GM12801 (cell line): ENCODE results near the gene RMDN3.

Experiments
- TF ChIP-seq, protein P1 (sequence below): IDR thresholded peaks from one replicate; pipeline ENCODE4 v1.5.1; 2011; ENCODE audit warnings: control low read depth; ENCODE audit not compliant: insufficient read length; ENCODE audit errors: extremely low read depth

The RMDN3 gene

DNA sequence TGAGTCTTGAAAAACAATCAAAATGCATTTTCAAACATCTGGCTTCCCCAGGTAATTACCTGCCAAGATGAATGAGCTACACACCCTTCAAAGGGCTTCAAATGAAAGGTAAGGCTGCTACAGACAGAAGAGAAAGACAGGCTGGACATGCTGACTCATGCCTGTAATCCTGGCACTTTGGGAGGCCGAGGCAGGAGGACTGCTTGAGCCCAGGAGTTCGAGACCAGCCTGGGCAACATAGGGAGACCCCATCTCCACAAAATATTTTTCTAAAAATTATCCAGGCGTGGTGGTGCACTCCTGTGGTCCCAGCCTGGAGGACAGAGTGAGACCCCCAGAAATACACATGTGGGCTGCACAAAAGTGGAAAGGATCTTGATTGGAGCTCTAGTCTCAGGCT is 37.3 kb upstream of the RMDN3 start:
- TF ChIP-seq, protein P1, sequence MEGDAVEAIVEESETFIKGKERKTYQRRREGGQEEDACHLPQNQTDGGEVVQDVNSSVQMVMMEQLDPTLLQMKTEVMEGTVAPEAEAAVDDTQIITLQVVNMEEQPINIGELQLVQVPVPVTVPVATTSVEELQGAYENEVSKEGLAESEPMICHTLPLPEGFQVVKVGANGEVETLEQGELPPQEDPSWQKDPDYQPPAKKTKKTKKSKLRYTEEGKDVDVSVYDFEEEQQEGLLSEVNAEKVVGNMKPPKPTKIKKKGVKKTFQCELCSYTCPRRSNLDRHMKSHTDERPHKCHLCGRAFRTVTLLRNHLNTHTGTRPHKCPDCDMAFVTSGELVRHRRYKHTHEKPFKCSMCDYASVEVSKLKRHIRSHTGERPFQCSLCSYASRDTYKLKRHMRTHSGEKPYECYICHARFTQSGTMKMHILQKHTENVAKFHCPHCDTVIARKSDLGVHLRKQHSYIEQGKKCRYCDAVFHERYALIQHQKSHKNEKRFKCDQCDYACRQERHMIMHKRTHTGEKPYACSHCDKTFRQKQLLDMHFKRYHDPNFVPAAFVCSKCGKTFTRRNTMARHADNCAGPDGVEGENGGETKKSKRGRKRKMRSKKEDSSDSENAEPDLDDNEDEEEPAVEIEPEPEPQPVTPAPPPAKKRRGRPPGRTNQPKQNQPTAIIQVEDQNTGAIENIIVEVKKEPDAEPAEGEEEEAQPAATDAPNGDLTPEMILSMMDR, result no peak

DNA sequence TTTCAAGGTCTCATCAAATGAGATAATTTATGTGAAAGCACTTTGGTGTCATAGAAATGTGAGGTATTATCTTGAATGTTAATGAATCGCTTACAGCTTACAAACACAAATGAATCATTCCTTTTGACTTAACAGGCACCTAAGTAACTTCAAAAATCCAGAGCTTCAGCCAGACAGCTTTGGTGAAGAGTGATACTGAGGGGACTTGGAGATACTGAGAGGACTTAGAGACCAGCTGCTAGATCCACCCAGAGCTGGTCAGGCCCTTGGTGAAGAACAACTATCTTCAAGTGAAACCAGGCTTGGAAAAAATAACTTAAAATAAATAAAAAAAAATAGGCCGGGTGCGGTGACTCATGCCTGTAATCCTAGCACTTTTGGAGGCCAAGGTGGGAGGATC is 35.7 kb upstream of the RMDN3 start:
- TF ChIP-seq, protein P1, result no peak

DNA sequence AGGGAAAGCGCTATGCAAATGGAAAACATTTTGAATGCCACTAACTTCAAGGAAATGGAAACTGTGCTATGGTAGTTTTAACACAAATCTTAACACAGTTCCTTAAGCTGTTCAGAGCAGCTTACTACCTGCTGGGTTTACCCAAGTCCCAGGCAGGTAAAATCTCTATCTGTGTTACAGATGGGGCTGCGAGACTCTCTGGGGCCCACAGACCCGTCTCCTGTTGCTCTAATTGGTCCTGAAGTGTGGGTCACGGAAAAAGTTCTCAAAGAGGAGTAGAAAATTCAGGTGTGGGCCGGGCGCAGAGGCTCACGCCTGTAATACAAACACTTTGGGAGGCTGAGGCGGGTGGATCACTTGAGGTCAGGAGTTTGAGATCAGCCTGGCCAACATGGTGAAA is 34.9 kb upstream of the RMDN3 start:
- TF ChIP-seq, protein P1, result no peak

DNA sequence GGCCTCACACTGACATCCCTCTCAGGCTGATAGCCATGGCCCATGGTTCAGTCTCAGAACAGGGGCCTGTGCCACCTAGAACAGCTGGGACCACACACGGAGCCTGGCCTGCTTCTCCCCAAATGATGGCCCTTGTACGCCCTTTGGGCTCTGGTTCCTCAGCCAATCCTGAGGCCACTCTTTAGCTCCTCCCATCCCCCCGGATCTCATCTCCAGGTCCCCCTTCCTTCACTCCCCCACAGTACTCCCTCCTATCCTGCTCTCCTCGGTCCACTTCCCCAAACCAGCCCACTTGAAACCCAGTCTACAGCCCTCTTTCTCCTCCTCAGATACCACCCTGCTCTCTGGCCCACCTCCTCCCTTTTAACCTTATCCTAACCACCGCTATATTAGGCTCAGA is 34.1 kb upstream of the RMDN3 start:
- TF ChIP-seq, protein P1, result no peak

DNA sequence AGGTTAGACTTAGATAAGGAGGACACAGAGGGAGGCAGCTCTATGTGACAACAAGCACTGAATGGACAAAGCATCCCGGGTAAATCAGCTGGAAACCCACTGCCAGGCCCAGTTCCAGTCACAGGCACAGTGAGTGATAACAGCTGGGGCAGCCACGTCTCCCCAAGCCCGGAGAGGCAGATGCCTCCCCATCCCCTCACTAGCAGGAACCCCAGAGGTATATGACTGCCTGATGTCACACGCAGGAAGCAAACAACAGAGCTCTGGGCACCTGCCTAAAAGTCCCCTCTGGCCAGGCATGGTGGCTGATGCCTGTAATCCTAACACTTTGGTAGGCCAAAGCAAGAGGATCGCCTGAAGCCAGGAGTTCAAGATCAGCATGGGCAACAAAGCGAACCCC is 32.9 kb upstream of the RMDN3 start:
- TF ChIP-seq, protein P1, result no peak

DNA sequence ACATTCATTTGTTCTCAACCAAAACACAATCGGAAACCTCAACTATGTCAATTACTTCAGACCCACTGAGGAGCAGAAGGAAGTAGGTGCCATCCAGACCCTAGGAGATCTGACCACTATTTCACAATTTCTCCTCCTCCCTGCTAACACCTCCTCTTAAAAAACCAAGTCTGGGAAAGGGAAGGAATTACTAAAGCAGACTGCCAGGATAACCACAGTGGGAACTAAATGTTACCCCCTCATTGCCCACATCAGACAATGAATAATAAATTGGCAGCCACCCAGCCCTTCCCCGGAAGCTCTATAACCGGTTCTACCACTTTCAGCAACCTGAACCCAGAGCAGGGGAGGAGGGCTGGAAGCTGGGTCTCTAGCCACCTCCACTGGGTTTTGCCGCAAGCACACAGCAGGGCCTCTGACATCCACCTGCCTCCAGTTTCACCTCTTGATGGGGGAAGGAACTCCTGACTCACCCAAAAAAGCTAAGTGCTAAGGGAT is 32.3 kb upstream of the RMDN3 start:
- TF ChIP-seq, protein P1, result no peak

DNA sequence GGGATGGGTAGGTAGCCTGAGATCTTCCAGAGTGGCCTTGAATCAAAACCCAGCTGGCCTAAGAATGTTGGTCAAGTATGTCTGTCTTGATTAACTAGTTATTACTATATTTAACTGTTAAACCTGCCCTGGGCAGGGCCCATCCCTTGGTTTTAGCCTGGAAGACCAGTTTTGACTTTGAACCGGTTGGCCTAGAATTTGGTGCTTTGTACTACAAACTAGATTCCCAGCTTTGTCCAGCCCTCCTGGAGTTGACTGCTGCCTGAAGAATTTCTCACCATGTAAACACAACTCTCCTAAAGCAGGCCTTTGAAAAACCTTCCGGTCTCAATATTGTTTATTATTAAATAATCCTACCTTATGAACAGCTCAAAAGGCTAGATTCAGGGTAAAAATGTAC is 30.8 kb upstream of the RMDN3 start:
- TF ChIP-seq, protein P1, result no peak

DNA sequence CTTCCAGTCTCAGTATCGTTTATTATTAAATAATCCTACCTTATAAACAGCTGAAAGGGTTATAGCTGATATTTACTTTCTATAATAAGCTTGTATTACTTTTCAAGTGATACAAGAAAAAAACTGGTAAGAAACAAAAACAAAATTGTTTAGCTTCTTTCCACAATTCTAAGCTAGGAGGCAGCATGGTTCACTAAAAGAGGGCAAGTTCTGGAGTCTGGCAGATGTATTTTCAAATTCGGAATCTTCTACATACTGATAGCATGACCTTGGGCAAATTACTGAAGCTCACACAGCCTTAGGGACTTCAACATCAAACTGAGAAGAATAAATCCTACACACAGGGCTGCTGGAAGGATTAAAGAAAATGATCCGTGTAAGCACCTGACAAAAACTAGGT is 30.1 kb upstream of the RMDN3 start:
- TF ChIP-seq, protein P1, result no peak
